HG02840 (cell line): Measurements from ENCODE around the gene MACROH2A2.
"Not testable (repeated sequence)": the region's sequence is repeated elsewhere in the genome, so short reads cannot be mapped to it uniquely, and the experiment has no call there.

ENCODE experiments used
- ATAC-seq: cut with Tn5 transposase; IDR thresholded peaks from one replicate; pipeline ENCODE4 v1.9.1; 2021; ENCODE audit warnings: mild to moderate bottlenecking, moderate library complexity, moderate number of reproducible peaks; ENCODE audit not compliant: unreplicated experiment, low FRiP score

MACROH2A2 gene

DNA sequence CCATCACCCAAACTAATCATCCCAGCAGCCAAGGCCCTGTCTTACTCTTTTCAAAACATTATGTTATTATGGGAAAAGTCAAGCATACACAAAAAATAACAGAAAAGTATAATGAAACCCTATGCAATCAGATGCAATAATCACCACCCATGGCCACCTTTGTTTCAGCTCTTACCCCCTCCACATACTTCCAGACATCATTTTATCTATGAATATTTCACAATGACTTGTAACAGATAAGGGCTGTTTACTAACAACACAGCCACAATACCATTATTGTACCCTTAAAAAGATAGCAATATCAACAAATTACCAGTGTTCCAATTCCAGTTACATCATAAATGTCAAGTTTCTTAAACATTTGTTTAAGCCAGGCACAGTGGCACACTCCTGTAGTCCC lies 44.8 kb downstream of the MACROH2A2 start:
- ATAC-seq, result no peak

DNA sequence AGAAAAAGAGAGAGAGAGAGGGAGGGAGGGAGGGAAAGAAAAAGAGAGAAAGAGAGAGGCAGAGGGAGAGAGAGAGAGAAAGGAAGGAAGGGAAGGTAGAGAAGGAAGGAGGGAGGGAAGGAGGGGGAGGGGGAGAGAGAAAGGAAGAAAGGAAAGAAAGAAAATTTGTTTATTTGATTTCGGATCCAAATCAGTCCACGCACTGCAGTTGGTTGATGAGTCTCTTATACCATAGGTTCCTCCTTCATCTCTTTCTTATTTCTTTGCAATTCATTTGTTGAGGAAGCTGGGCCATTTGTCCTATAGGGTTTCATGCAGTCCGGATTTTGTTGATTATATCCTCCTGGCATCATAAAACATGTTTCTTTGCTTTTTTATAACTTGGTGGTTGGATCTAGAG lies 45.6 kb downstream of the MACROH2A2 start:
- no peak for ATAC-seq

DNA sequence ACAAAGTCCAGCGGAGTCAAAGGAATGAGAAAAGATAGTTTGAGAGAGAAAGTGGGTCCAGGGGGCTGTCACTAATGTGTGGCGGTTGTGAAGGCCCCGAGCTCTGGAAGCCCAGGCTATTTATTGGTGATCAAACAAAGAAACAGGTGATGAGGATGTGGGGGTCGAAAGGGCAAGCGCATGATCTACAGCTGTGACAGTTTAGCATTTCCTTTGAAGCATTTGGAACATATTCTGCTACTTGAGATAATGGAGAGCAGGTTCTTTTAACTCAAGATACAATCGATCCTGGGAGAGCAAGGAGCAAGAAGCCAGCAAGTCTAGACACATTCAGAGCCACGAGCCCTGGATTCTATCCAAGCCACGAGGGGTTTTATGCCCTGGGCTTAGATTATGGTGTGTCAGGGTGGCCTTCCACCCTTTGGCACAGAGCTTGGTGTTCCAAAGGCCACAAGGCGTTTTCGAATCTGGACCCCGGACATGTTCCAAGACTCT lies 48.5 kb downstream of the MACROH2A2 start:
- ATAC-seq, result not testable (repeated sequence)

DNA sequence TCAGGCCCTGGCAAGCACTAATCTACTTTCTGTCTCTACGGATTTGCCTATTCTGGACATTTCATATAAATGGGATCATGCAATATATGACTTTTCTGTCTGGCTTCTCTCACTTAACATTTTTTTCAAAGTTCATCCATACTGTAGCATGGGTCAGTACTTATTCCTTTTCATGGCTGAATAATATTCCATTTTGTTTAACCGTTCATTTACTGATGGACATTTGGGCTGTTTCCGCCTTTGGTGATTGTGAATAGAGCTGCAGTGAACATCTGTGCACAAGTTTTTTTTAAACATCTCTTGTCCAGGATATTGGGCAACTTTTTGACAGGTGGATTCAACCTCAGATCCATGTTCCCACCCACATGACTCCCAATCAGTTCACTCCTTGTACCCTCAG lies 49.0 kb downstream of the MACROH2A2 start:
- ATAC-seq, result no peak

DNA sequence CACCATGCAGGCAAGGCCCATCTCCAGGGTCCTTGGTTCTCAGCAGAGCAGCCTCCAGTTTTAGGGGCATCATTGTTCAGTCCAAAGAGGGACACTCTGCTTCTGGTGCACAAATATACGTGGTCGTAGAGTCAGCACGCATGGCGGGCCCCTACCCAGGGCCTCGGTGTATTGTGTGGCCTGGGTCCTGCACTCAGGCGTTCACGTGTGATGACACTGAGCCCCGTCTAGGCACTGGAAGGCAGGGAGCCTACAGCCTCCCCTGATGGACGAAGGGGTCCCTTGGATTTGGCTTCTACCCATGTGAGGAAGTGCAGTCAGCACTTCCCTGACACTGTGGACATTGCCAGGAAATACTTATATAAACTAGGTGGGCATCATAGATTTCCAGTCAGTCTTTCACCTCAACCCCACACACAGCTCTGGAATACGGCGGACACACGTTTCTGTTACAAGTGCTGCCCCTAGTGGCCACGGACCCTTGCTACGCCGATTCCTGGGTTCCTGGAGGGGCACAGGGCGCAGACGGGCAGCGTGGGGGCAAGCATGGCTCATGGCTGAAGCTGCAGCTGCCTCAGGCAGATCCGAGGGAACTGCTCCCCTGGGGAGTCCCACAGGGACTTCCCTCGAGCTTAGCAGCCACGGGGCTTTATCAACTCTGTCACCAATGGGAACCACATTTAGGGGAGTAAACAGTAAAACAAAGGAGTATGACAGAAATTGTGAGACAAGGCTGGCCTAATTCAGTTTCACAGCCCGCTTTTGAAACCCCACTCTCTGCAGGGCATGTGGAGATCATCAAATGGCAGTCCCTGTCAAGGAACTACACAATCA lies 54.5 kb downstream of the MACROH2A2 start:
- no peak for ATAC-seq

DNA sequence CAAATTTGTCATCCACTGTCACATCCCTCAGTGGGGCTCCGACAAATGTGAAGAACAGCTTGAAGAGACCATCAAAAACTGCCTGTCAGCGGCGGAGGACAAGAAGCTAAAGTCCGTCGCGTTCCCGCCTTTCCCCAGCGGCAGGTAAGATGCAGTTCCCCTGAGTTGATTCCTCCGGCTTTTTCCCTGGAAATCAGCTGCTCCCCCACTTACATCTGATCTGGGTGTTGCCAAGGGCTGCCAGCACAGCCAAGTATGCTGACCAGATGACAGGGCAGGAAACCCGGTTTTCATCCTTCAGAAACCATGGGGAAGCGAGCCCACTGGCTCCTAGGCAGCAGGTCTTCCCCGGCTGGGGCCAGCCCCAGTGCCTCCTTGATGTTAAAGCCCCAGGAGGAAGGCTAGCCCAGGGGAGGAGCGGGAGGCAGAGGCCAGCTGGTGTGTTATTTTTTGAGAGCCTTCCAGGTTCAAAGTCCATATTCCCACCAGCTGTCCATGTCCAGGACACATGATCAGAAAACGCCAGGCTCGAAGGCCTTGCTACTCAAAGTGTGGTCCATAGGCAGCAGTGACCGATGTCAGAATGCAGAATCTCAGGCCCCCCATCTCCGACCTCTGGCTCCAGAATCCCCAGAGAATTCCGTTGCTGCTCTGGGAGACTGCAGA lies 56.6 kb downstream of the MACROH2A2 start:
- ATAC-seq, result no peak

DNA sequence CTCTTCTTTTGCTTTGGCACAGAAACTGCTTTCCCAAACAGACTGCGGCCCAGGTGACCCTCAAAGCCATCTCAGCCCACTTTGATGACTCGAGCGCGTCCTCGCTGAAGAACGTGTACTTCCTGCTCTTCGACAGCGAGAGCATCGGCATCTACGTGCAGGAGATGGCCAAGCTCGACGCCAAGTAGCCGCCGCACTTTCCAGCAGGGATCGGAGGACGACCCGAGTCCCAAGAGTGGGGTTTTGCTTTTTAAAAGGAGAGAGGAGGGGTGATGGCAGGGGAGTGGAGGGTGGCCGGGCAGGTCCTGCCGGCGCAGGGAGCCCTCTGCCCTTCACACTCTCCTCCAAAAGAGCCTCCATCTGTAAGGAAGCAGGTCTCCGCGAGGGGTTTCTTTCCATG lies 58.9 kb downstream of the MACROH2A2 start:
- ATAC-seq, result no peak

DNA sequence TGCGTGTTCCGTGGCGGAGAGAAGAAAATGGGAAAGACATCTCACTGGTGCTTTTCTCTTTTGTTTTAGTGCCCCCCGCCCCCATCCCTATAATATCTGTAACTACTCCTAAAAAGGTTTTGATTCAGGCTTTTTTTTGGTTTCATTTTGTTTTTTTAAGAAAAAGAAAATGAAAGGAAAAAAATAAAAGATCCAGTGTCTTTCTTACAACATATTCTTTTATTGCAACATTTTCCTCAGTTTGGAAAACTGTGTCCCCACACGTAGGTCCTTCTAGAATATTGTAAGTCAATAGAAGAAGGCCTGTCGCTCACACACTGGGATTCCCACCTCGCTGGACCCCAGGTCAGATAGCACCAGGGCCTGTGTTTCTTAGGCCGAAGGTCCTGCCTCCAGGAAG lies 59.4 kb downstream of the MACROH2A2 start:
- ATAC-seq, result no peak

DNA sequence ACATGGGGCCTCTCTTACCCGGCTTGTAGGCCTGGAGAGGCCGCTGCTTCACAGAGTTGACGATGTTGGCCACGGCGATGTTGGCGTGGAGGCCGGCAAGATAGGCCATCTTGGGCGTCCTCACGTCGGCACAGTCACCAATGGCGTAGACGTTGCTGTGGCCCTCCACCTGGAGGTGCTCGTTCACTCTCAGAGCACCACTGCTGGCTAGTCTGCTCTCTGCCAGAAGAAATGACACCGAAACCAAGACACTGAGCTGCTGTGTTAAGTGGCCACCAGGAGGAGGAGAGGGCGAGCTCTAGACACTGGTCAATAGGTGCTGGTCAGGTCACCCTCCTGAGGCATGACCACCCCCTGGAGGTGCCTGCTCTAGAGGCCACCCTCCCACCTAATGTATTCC lies 62.3 kb downstream of the MACROH2A2 start:
- no peak for ATAC-seq

DNA sequence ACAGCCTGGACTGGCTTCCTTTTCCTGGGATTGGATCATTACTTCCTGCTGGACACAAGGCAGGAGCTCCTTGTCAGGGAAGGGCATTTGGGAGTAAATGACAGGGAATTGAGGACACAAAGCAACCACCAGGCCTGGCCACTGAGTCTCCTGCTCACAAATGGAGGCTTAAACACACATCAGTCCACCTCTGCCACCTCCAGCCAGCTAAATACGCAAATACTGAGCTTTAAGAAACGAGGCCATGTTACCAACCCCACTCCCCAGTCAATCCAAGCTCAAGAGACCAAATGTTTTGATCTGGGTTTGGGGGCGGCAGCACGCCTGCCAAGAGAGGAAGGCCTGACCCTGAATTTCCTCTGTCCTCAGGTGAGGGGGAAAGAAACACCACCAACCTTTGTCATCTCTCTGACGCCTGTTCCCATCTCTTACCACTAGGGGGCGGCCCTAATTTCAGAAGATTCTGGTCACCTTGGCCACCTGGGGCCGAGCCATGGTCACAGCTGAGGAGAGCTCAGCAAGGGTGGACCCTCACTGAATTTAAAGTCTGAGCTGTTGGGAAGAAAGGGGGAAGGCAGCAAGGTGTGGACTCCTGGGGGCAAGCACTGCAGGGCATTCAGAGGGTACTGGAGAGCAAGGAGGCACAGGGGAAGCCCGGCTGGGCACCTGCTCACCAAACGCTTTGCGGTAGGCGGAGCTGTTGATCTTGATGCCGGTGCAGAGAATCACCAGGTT lies 63.5 kb downstream of the MACROH2A2 start:
- ATAC-seq, result no peak

DNA sequence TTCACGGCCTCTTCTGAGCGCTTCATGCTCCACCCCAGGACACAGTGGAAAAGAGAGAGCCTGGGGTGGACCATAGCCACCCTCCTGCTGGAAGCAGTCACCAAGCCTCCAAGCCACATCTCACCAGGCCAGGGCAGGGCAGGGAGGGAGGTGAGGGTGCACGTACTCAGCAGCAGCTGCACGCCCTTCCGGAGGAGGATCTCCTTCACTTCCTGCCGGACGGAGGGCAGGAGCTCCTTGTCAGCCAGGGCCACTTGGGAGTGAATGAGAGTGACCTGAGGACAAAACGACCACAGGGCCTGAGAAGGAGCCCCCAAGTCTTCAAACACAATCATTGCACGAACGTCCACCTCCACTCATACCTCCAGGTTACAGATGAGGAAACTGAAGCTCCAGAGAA lies 65.0 kb downstream of the MACROH2A2 start:
- no peak for ATAC-seq

DNA sequence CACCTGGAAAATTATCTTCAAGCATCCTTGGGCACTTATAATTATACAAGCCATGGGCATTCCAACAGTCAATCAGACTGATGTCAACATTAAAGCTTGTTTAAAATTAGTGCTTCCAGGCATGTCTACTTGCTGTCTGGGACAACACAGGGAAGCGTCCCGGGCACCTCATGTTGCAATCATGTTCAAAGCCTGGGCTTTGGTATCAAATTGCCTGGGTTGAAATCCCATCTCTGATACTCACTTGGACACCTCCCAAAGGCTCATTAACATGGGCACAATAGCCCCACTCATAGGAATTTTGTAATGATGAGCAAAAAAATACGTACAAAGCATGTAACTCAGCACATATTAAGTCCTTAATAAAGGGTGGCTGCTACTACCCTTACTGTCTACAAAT lies 65.5 kb downstream of the MACROH2A2 start:
- ATAC-seq, result no peak

DNA sequence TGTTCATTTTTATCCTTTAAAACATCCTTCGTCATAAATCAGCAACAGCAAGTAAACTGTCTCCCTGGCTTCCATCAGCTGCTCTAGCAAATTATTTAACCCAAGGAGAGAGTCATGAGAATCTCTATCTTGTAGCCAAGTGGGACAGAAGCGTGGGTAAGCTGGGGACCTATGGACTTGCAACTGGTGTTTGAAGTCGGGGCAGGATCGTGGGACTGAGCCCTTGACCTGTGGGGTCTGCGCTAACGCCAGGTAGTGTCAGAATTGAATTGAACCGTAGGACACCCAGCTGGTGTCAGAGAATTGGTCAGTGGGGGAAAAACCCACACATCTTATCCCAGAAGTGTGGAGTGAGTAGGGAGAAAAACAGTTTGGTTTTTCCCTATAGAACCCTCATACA lies 66.6 kb downstream of the MACROH2A2 start:
- no peak for ATAC-seq

DNA sequence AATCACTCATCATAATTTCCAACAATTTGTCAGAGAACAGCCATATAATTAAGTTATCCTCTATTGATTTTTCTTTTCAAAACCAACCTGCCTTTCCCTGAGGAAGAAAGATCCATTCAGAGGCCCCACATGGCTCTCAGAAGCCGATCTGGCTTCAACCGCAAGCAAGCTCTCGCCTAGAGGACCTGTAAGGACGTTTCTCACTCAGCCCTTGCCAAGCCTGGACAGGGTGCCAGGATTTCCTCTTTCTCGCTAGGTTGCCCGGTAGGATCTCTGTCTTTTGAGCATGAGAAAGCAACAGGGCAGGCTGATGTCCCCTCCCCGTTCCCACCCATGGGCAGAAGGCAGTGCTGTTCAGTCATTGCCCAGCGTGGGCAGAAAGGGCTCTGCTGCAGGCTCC lies 67.0 kb downstream of the MACROH2A2 start:
- no peak for ATAC-seq

DNA sequence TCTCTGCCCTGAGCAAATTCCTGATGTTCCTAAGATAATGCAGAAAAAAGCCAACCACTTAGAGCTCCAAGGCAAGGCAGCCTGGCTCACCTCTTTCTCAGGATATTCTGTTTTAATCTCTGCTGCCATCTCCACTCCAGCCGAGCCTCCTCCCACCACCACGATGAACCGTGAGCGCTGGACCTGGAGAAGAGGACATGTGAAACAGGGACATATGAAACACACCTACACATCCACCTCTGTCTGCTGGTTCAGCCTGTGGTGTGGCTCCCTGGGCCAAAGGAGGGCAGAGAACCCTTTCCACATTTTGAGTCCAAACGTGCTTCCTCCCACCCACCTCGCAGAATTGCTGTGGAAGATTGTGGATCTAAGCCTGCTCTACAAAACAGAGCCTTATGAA lies 67.8 kb downstream of the MACROH2A2 start:
- ATAC-seq, result no peak

DNA sequence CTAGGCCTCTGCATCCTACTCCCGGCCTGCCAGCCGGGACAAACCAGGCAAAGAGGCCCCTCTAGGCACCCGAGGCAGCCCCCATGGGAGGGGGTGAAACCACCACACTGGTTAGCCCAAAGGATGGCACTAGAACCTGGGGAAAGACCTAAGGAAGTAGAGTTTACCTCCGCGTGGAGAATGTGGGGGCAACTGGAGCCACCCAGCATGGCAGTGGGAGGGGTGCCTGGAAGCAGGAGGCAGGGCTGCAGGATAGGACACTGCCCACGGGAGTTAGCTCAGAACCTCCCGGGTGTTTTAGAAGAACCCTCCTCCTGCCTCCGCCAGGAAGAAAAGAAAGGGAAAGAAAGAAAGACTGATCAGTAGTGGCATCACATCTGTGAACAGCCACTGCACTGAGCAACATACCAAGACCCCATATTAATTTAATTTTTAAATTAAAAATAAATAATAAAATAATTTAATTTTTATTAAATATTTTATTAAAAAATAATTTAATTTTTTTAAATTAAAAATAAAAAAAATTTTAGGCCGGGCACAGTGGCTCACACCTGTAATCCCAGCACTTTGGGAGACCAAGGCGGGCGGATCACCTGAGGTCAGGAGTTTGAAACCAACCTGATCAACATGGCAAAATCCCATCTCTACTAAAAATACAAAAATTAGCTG lies 68.8 kb downstream of the MACROH2A2 start:
- ATAC-seq, result no peak

DNA sequence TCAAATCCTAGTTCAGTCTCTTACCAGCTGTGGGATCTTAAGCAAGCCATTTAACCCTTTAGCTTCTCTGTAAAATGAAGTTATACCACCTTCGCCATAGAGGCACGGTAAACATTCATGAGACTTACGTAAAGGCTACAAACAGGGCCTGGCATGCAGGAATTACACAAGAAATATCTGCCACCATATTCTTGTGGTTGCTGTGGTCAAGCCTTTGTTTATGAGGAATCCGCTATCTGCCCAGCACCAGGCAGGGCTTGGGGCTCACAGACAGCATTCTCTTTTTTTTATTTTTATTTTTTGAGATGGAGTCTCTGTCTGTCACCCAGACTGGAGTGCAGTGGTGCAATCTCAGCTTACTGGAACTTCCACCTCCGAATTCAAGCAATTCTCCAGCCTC lies 70.1 kb downstream of the MACROH2A2 start:
- no peak for ATAC-seq

DNA sequence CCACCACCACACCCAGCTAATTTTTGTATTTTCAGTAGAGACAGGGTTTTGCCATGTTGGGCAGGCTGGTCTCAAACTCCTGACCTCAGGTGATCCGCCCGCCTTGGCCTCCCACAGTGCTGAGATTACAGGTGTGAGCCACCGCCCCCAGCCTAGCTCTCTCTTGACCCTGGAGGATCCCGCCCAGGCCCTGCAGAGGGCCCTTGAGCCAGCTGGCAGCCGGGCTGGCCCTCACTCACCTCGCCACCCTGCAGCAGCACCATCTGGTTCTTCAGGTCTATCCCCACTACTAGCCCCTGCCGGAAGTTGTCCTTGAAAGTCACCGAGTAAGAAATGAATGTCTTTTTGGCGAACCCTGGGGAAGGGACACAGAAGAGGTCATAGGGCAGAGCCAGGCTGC lies 70.5 kb downstream of the MACROH2A2 start:
- not testable (repeated sequence) for ATAC-seq

DNA sequence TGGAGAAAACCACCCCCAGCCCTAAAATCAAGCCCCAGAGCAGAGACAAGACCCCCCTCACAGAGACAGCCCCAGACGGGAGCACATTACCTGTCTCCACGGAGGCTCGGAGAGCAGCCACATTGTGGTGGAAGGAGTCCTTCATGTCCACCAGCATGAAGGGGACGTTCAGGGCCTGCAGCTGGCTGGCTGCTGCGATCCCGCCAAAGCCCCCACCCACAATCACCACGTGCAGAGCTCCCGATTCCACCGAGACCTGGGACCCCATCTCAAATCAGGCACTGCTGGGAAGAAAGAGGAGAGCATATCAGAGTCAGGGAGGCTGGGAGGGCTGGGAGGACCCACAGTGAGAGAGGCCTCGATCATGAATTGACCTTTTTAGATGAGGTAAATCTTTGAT lies 71.2 kb downstream of the MACROH2A2 start:
- no peak for ATAC-seq

DNA sequence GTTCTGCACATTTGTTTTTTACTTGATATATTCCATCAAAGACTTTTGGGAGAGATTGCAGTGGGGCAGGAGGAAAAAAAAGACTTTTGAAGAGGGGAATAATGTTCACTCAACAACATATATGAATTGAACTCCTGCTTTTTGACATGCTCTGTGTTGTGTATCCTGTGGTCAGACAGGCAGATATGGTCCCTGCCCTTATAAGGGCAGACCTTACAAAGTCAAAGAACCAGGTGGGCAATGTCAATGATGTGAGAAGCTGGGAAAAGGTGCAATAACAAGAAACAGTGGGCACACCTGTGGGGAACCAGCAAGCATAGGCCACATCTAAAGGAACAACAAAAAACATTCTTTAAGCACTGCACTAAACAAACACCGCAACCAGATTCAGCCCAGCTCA lies 71.8 kb downstream of the MACROH2A2 start:
- no peak for ATAC-seq

DNA sequence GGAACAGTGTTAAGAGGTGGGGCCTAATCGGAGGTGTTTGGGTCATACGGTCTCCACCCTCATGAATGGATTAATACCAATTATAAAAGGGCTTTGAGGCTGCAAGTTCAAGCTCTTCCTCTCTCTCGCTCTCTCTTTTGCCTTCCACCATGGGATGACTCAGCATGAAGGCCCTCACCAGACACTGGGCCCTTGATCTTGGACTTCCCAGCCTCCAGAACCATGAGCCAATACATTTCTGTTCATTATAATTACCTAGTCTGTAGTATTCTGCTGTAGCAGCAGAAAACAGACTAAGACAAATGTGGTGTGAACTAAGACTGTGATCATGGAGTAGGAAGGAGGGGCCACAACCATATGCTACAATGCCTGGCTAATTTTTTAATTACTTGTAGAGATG lies 72.3 kb downstream of the MACROH2A2 start:
- no peak for ATAC-seq
